Measurements from ENCODE around the gene TMOD4. TPM values are rescaled to one million over a fixed set of nuclear protein-coding genes. Genes with fewer than 3 reads are reported as not detected.
A peak's percentile ranks its signal among the peaks of the same experiment; 100 is the strongest.

Gene TMOD4
- total and polyA plus RNA-seq, 9 of the 15 experiments (the other 6 are each of a cell fraction or from before 2014, with no cell fraction given): 0.18 to 1.8 (median 1.1) TPM; not detected in 1

- in situ Hi-C loops (cut with MboI): loop anchor here (5.0 kb wide), 2 partner anchors 66 to 141 kb away; no protein-coding TSS in a partner anchor
- ChIA-PET CTCF (ENCODE audit: low intra/inter-chr PET ratio) (interaction anchor here (0.6 kb wide), 1 partner anchor 63 kb away, joined by 3 read pairs; no protein-coding TSS in a partner anchor), POLR2A (interaction anchor here (0.5 to 1.7 kb wide), 2 partner anchors 10 to 134 kb away, joined by 4 to 5 read pairs; no protein-coding TSS in a partner anchor)
- H3K9me3 ChIP-seq (replicated peaks; ENCODE audit: control insufficient read depth, insufficient read depth, low read depth, low read length): no peaks in the 10 kb centered on the region; the same call in 1 of the 2 replicates
- H3K9me1 ChIP-seq (ENCODE audit: control insufficient read depth, insufficient read depth, low read length): no peaks in the 10 kb centered on the region
- TF ChIP-seq ZNF133 (CRISPR knock-in tag; IDR thresholded peaks at IDR 0.05): no peak
- no peak for TF ChIP-seq TAF7 (tag; IDR thresholded peaks at IDR 0.05)
- no peak for TF ChIP-seq POLR2A (conservative IDR thresholded peaks at IDR 0.05)
- no peak for TF ChIP-seq ZBTB7A (IDR thresholded peaks at IDR 0.05; ENCODE audit: borderline replicate concordance, control insufficient read depth, low read depth, low read length)
- no peak for TF ChIP-seq ZNF707 (CRISPR knock-in tag; conservative IDR thresholded peaks at IDR 0.05)
- no peak for TF ChIP-seq ZNF583 (CRISPR knock-in tag; IDR thresholded peaks at IDR 0.05)
- TF ChIP-seq CUX1 (CRISPR knock-in tag; IDR thresholded peaks at IDR 0.05): no peak
- TF ChIP-seq ZNF277 (CRISPR knock-in tag; IDR thresholded peaks at IDR 0.05; ENCODE audit: borderline replicate concordance): no peak
- WGBS (ENCODE audit: insufficient coverage, low coverage, missing lambda C conversion rate): 72% methylated on average over 5 of the region's 5 CpGs
- no peak overlapping the region for H3K4me2 ChIP-seq (ENCODE audit: insufficient read depth, low read length)
- no peak overlapping the region for H3K4me3 ChIP-seq
- no peaks in the 10 kb centered on the region for H3K79me2 ChIP-seq (ENCODE audit: control insufficient read depth, insufficient read depth, low read length)
- ATAC-seq (no peak), FAIRE-seq (no peak), DNase-seq (ENCODE audit: extremely low read depth in 1 of 4, low spot score in 3 of 4) (no peak)
- H4K20me1 ChIP-seq (replicated peaks; ENCODE audit: control insufficient read depth, insufficient read depth, low read length): no peaks in the 10 kb centered on the region; the same call in 1 of the 2 replicates
- peaks cover 8 to 14% of the 10 kb centered on the region in 2 experiments; a peak in 4 of 5 replicates for H3K4me1 ChIP-seq (replicated peaks in 1 of 2; ENCODE audit: control insufficient read depth in 2 of 2, insufficient read depth in 2 of 2, low read length in 2 of 2)
- no peak overlapping the region for H2AFZ ChIP-seq (ENCODE audit: low read depth, low read length)
- no peak overlapping the region for H3K27ac ChIP-seq (ENCODE audit: extremely low read depth, low read depth, low read length)
- intact Hi-C loops (cut with micrococcal nuclease): no loop called here
- BruUV-seq (replicated peaks): no TSS peak
- 0 out of 4 replicates have a peak overlapping the region, but pooled peaks of 1 of the 2 experiments have one; percentile 38 for H3K9ac ChIP-seq (ENCODE audit: insufficient read depth in 1 of 2, low read depth in 2 of 2, low read length in 2 of 2)
- H3K36me3 ChIP-seq (ENCODE audit: control insufficient read depth, insufficient read depth, low read length): peaks cover 27% of the 10 kb centered on the region; the same call in 2 of the 3 replicates
- H3K27me3 ChIP-seq (ENCODE audit: control insufficient read depth in 2 of 2, insufficient read depth in 2 of 2, low read length in 2 of 2): no peaks in the 10 kb centered on the region
These were observed 17.5 kb downstream of the TMOD4 start for GRCh38 chr1:151158326-151158725.
